B cell (primary cell): ENCODE results near the gene ARRB1. TPM values are rescaled to one million over a fixed set of nuclear protein-coding genes. Genes with fewer than 3 reads are reported as not detected.
A peak's percentile ranks its signal among the peaks of the same experiment; 100 is the strongest.

Source experiments
- ATAC-seq: fragments of 200-7000 bp; cut with Tn5 transposase; one replicate; pipeline ENCODE4 v1.10.0; 2021; ENCODE audit warnings: low read depth, mild to moderate bottlenecking, moderate number of reproducible peaks, moderate library complexity
- CTCF ChIA-PET: fragments of 350-600 bp; sonication (Branson Sonifier 250); formaldehyde crosslinking; loops from one replicate; lab custom pipeline; 2021; ENCODE audit warnings: antibody characterized with exemption, inconsistent platforms; lab: Charles Lee
- POLR2A ChIA-PET: fragments of 350-600 bp; sonication (Branson Sonifier 250); formaldehyde crosslinking; loops from one replicate; lab custom pipeline; 2021; ENCODE audit warnings: antibody characterized with exemption; lab: Charles Lee
- DNase-seq: peaks from one replicate; pipeline ENCODE4 v3.0.0; 2013
- H2AFZ ChIP-seq: 2 replicates; pipeline ENCODE4 v1.6.1; 2012; ENCODE audit warnings: mild to moderate bottlenecking, low read depth, low read length; ENCODE audit not compliant: insufficient read depth, poor library complexity, severe bottlenecking
- H3K27ac ChIP-seq, 2 donors: 1 replicate in 1 of 2; 2 replicates in 1 of 2; pipeline ENCODE4 v1.5.1; 2012 to 2013; ENCODE audit warnings: low read length in 2 of 2, mild to moderate bottlenecking in 2 of 2, moderate library complexity in 1 of 2
- H3K27me3 ChIP-seq, 4 experiments: fragments of 200-600 bp in 1 of 4; sonication (generic) in 1 of 4; replicated peaks in 1 of 4; 1 replicate in 2 of 4; 2 replicates in 2 of 4; pipeline versions ENCODE4 v1.6.1 to v1.7.0; 2013 to 2016; ENCODE audit warnings: low read length in 3 of 4, mild to moderate bottlenecking in 2 of 4, mixed read lengths in 1 of 4, moderate library complexity in 1 of 4; ENCODE audit not compliant: insufficient read depth in 4 of 4, control insufficient read depth in 3 of 4; ENCODE audit errors: control extremely low read depth in 1 of 4
- H3K36me3 ChIP-seq, 2 experiments: replicated peaks in 1 of 2; 1 replicate in 1 of 2; 2 replicates in 1 of 2; pipeline versions ENCODE4 v1.6.1 to v1.7.1; 2013; ENCODE audit warnings: low read length in 1 of 2; ENCODE audit not compliant: insufficient read depth in 2 of 2, control insufficient read depth in 1 of 2; ENCODE audit errors: control extremely low read depth in 1 of 2, extremely low read depth in 1 of 2
- H3K4me1 ChIP-seq, 2 donors: fragments of 200-600 bp in 1 of 2; sonication (generic) in 1 of 2; 1 replicate in 1 of 2; 2 replicates in 1 of 2; pipeline versions ENCODE4 v1.5.1 to v1.6.1; 2013 to 2017; ENCODE audit warnings: low read length in 2 of 2; ENCODE audit not compliant: control insufficient read depth in 2 of 2, insufficient read depth in 2 of 2
- H3K4me2 ChIP-seq: replicated peaks from 2 replicates; pipeline ENCODE3; 2012; ENCODE audit warnings: mild to moderate bottlenecking, low read depth, low read length; ENCODE audit not compliant: poor library complexity, severe bottlenecking
- H3K4me3 ChIP-seq, 5 experiments: fragments of 200-600 bp in 1 of 5; sonication (generic) in 1 of 5; 1 replicate in 3 of 5; 2 replicates in 2 of 5; pipeline versions ENCODE4 v1.5.1 to v1.7.0; 2011 to 2016; ENCODE audit warnings: low read length in 4 of 5, mild to moderate bottlenecking in 4 of 5, low read depth in 2 of 5, control low read depth in 1 of 5, moderate library complexity in 1 of 5; ENCODE audit not compliant: insufficient read depth in 1 of 5; ENCODE audit errors: control extremely low read depth in 1 of 5, extremely low read depth in 1 of 5
- H3K79me2 ChIP-seq: fragments of 200-600 bp; sonication (generic); one replicate; pipeline ENCODE4 v1.6.0; 2016; ENCODE audit warnings: low read length; ENCODE audit not compliant: control insufficient read depth, insufficient read depth
- H3K9ac ChIP-seq: fragments of 200-600 bp; sonication (generic); 2 replicates; pipeline ENCODE4 v1.6.1; 2017; ENCODE audit warnings: mild to moderate bottlenecking, low read length, moderate library complexity
- H3K9me3 ChIP-seq, 3 donors: one replicate each; pipeline versions ENCODE4 v1.6.1 to v1.7.1; 2013; ENCODE audit warnings: low read length in 2 of 3; ENCODE audit not compliant: control insufficient read depth in 2 of 3, insufficient read depth in 1 of 3; ENCODE audit errors: control extremely low read depth in 1 of 3
- H4K20me1 ChIP-seq: 2 replicates; pipeline ENCODE4 v1.6.0; 2012; ENCODE audit warnings: mild to moderate bottlenecking, low read length; ENCODE audit not compliant: insufficient read depth, control insufficient read depth, poor library complexity, severe bottlenecking
- H3K27ac Mint-ChIP-seq: one replicate; pipeline ENCODE4 v1.8.0; 2021; ENCODE audit warnings: mixed read lengths
- H3K27me3 Mint-ChIP-seq: one replicate; pipeline ENCODE4 v1.8.0; 2021; ENCODE audit warnings: mixed read lengths
- H3K4me1 Mint-ChIP-seq: one replicate; pipeline ENCODE4 v1.8.0; 2021; ENCODE audit warnings: mixed read lengths
- H3K4me3 Mint-ChIP-seq: one replicate; pipeline ENCODE4 v1.8.0; 2021; ENCODE audit warnings: mixed read lengths
- H3K9me3 Mint-ChIP-seq: one replicate; pipeline ENCODE4 v1.8.0; 2022; ENCODE audit warnings: mixed read lengths; ENCODE audit not compliant: insufficient read depth
- EZH2 ChIP-seq: IDR thresholded peaks from 2 replicates; pipeline ENCODE4 v1.6.1; 2012; ENCODE audit warnings: borderline replicate concordance, low read depth, mild to moderate bottlenecking, moderate library complexity, low read length; ENCODE audit not compliant: insufficient read depth, poor library complexity, severe bottlenecking
- WGBS: methylation state at CpG from one replicate; pipeline ENCODE4 v1.1.5; 2013; ENCODE audit warnings: missing lambda C conversion rate; ENCODE audit not compliant: insufficient coverage; 5-methylcytosine and 5-hydroxymethylcytosine counted together
- intact Hi-C: fragments of 100-400 bp; cut with micrococcal nuclease; formaldehyde crosslinking; loops from one replicate; pipeline ENCODE4 v1.10.0; 2022
- polyA plus RNA-seq: library from polyadenylated mRNA; depleted of rRNA; stranded (reverse); fragments of >200 nt; gene quantifications from 2 replicates; pipeline ENCODE4 v1.2.3, GENCODE V29; 2012
- small RNA-seq: library from RNA; depleted of rRNA; stranded (forward); fragments of <200 nt; gene quantifications from one replicate; pipeline ENCODE3, GENCODE V24; 2012; ENCODE audit warnings: low replicate concordance, low read depth; ENCODE audit not compliant: insufficient read length
- total RNA-seq, 2 donors: library from RNA; stranded (reverse); fragments of 120-200 nt in 1 of 2; gene quantifications; 1 replicate in 1 of 2; 2 replicates in 1 of 2; pipeline versions ENCODE4 v1.2.3 to v1.2.4, GENCODE V29; 2013 to 2022

ARRB1 gene
- total and polyA plus RNA-seq, 2 donors (not counting 1 experiment from before 2014, with no cell fraction given), result 1.0 to 1.9 TPM

- no peaks in the 10 kb centered on the region for H3K4me1 Mint-ChIP-seq
- Histone ChIP-seq H3K79me2 (no peaks in the 10 kb centered on the region), H3K4me1 (no peaks in the 10 kb centered on the region), H2AFZ (no peak overlapping the region), H4K20me1 (no peaks in the 10 kb centered on the region), H3K9me3 (peaks cover 0 to 9% (median 0%) of the 10 kb centered on the region in 3 donors), H3K4me3 (no peak overlapping the region), H3K27me3 (peaks cover 0 to 2% (median 0%) of the 10 kb centered on the region in 4 experiments), H3K36me3 (no peaks in the 10 kb centered on the region), H3K9ac (no peak overlapping the region), H3K4me2 (no peak overlapping the region), H3K27ac (no peak overlapping the region)
- ATAC-seq, result peak; percentile 36
- H3K27ac Mint-ChIP-seq, result no peak overlapping the region
- no peak for TF ChIP-seq EZH2
- H3K4me3 Mint-ChIP-seq, result no peak overlapping the region
- DNase-seq, result peak; percentile 64
- WGBS, result 8% methylated on average over 6 of the region's 8 CpGs
- ChIA-PET POLR2A (no interaction called here), CTCF (interaction anchor here (0.8 to 1.4 kb wide), 2 partner anchors 9 to 74 kb away, joined by 3 to 4 read pairs; no protein-coding TSS in a partner anchor)
- peaks cover 49% of the 10 kb centered on the region for H3K27me3 Mint-ChIP-seq
- intact Hi-C loops, result no loop called here
- H3K9me3 Mint-ChIP-seq, result peaks cover 3% of the 10 kb centered on the region
These were observed 137.0 kb downstream of the ARRB1 start for GRCh38 chr11:75214411-75214821.

Small RNA genes within 50 kb of the gene (small RNA-seq; reads per million reads assigned to genes)
- gene MIR326 (not detected), gene SNORD15A (not detected)

Other genes with a start within 250 kb of the ARRB1 start
- gene SLCO2B1, start 200.6 kb downstream of the ARRB1 start, total RNA-seq, result 1.2 and 1.3 TPM in 2 replicates
- not detected in 2 replicates for gene SLCO2B1, start 200.6 kb downstream of the ARRB1 start, polyA plus RNA-seq
- gene TPBGL, start 110.9 kb downstream of the ARRB1 start, total RNA-seq, result not detected in 2 replicates
- not detected in 2 replicates for gene TPBGL, start 110.9 kb downstream of the ARRB1 start, polyA plus RNA-seq
- 3,554 and 3,642 TPM in 2 replicates for gene RPS3, start 47.9 kb upstream of the ARRB1 start, total RNA-seq
- 3,197 and 3,389 TPM in 2 replicates for gene RPS3, start 47.9 kb upstream of the ARRB1 start, polyA plus RNA-seq
- gene KLHL35, start 81.5 kb upstream of the ARRB1 start, total RNA-seq, result 0.39 and 0.59 TPM in 2 replicates
- gene KLHL35, start 81.5 kb upstream of the ARRB1 start, polyA plus RNA-seq, result 0.45 and 0.55 TPM in 2 replicates
- 99.6 and 102 TPM in 2 replicates for gene GDPD5, start 174.3 kb upstream of the ARRB1 start, total RNA-seq
- gene GDPD5, start 174.3 kb upstream of the ARRB1 start, polyA plus RNA-seq, result 24.0 and 59.1 TPM in 2 replicates
- gene SERPINH1, start 210.6 kb upstream of the ARRB1 start, total RNA-seq, result 5.7 and 7.5 TPM in 2 replicates
- gene SERPINH1, start 210.6 kb upstream of the ARRB1 start, polyA plus RNA-seq, result 3.0 and 4.1 TPM in 2 replicates